ENCODE results near the gene GOLT1A.
A peak's percentile ranks its signal among the peaks of the same experiment; 100 is the strongest.

Gene GOLT1A

DNA sequence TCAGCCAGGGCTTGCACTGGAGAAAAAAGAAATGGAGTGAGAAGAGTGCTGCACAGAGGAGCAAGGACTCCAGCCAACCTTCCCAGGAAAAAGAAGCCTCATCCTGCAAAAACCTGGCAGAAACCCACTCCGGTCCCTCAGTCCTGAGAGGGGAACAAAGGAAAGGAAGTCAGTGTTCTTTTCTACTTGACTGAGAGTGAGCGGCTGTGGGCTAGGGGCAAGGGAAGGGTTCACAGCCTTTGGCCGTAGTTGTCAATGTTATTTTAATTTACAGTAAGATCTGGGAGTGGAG lies 8.9 kb upstream of the GOLT1A start:
- H3K9me3 Mint-ChIP-seq = no peaks in the 10 kb centered on the region
- no peak overlapping the region for H3K4me3 Mint-ChIP-seq
- peaks cover 6% of the 10 kb centered on the region for H3K4me1 Mint-ChIP-seq
- DNase-seq (ENCODE audit: low spot score in 2 of 2) = no peak
- ATAC-seq (replicated peaks; ENCODE audit: extremely low read depth, poor library complexity, severe bottlenecking) = no peak
- peaks cover 9% of the 10 kb centered on the region for H3K27me3 Mint-ChIP-seq
- H3K27ac Mint-ChIP-seq (ENCODE audit: low read depth) = no peak overlapping the region
- no peaks in the 10 kb centered on the region for H3K36me3 Mint-ChIP-seq (ENCODE audit: insufficient read depth)

- ATAC-seq (replicated peaks; ENCODE audit: extremely low read depth, poor library complexity, severe bottlenecking) (no peak), DNase-seq (ENCODE audit: low spot score in 2 of 2) (no peak)
- Mint-ChIP-seq H3K4me1 (peaks cover 6% of the 10 kb centered on the region), H3K27ac (ENCODE audit: low read depth) (no peak overlapping the region), H3K27me3 (peaks cover 10% of the 10 kb centered on the region), H3K4me3 (no peak overlapping the region), H3K36me3 (ENCODE audit: insufficient read depth) (no peaks in the 10 kb centered on the region), H3K9me3 (no peaks in the 10 kb centered on the region)
These were observed 8.4 kb upstream of the GOLT1A start for GRCh38 chr1:204222006-204222763.

DNA sequence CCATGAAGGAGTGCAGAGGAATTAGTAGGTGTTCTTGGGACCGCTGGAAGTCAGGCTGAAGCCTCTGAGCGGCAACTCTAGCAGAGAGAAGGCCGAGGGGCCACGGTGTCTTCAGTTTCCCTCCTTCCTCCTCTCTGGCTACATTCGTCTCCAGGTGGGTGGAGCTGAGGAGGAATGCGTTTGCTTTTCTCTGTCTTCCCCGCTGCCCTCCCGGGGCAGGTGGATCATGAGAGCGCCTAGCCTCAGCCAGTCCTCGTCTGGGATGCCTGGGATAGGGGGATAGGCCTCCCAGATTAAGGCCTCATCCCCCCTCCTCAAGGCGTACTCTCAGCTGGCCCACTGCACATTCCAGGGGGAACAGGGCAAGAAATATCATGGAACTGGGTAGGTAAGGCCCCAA lies 7.5 kb upstream of the GOLT1A start:
- H3K9me3 Mint-ChIP-seq = no peaks in the 10 kb centered on the region
- DNase-seq (ENCODE audit: low spot score in 2 of 2) (no peak), ATAC-seq (replicated peaks; ENCODE audit: extremely low read depth, poor library complexity, severe bottlenecking) (no peak)
- H3K36me3 Mint-ChIP-seq (ENCODE audit: insufficient read depth) = no peaks in the 10 kb centered on the region
- no peak overlapping the region for H3K4me3 Mint-ChIP-seq
- peaks cover 10% of the 10 kb centered on the region for H3K27me3 Mint-ChIP-seq
- peaks cover 6% of the 10 kb centered on the region for H3K4me1 Mint-ChIP-seq
- no peak overlapping the region for H3K27ac Mint-ChIP-seq (ENCODE audit: low read depth)

- Mint-ChIP-seq H3K9me3 (no peaks in the 10 kb centered on the region), H3K27me3 (peaks cover 10% of the 10 kb centered on the region), H3K4me1 (peaks cover 6% of the 10 kb centered on the region), H3K4me3 (no peak overlapping the region), H3K36me3 (ENCODE audit: insufficient read depth) (no peaks in the 10 kb centered on the region), H3K27ac (ENCODE audit: low read depth) (no peak overlapping the region)
- no peak for ATAC-seq (replicated peaks; ENCODE audit: extremely low read depth, poor library complexity, severe bottlenecking)
- no peak for DNase-seq (ENCODE audit: low spot score in 2 of 2)
These were observed 6.3 kb upstream of the GOLT1A start for GRCh38 chr1:204219971-204220616.

DNA sequence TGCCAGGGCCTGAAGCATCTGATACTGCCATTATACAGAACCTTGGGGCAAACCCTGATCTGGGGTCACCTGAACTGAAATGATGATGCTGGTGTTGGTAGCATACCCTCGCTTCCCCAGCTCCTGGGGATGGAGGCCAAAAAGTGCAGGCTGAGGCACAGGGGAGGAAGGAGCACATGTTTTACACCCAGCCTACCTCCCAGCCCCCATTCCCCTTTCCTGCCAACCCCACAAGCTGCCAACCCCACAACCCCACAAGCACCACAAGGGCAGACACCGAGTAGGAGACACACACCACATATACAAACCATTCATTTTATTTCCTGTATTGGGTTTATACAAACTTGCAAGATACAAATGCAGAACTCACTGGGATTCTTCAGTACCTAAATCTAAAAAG lies 4.8 kb upstream of the GOLT1A start:
- DNase-seq (ENCODE audit: low spot score in 2 of 2) (no peak), ATAC-seq (replicated peaks; ENCODE audit: extremely low read depth, poor library complexity, severe bottlenecking) (no peak)
- Mint-ChIP-seq H3K9me3 (no peaks in the 10 kb centered on the region), H3K4me3 (no peak overlapping the region), H3K27me3 (peaks cover 10% of the 10 kb centered on the region), H3K36me3 (ENCODE audit: insufficient read depth) (no peaks in the 10 kb centered on the region), H3K4me1 (peaks cover 6% of the 10 kb centered on the region), H3K27ac (ENCODE audit: low read depth) (no peak overlapping the region)

GRCh38 chr1:204217648-204218000 lies 3.8 kb upstream of the GOLT1A start:
- Mint-ChIP-seq H3K27me3 (peaks cover 10% of the 10 kb centered on the region), H3K4me1 (peaks cover 6% of the 10 kb centered on the region), H3K4me3 (no peak overlapping the region), H3K27ac (ENCODE audit: low read depth) (no peak overlapping the region), H3K9me3 (no peaks in the 10 kb centered on the region), H3K36me3 (ENCODE audit: insufficient read depth) (no peaks in the 10 kb centered on the region)
- DNase-seq (ENCODE audit: low spot score in 2 of 2) = no peak
- ATAC-seq (replicated peaks; ENCODE audit: extremely low read depth, poor library complexity, severe bottlenecking) = no peak

DNA sequence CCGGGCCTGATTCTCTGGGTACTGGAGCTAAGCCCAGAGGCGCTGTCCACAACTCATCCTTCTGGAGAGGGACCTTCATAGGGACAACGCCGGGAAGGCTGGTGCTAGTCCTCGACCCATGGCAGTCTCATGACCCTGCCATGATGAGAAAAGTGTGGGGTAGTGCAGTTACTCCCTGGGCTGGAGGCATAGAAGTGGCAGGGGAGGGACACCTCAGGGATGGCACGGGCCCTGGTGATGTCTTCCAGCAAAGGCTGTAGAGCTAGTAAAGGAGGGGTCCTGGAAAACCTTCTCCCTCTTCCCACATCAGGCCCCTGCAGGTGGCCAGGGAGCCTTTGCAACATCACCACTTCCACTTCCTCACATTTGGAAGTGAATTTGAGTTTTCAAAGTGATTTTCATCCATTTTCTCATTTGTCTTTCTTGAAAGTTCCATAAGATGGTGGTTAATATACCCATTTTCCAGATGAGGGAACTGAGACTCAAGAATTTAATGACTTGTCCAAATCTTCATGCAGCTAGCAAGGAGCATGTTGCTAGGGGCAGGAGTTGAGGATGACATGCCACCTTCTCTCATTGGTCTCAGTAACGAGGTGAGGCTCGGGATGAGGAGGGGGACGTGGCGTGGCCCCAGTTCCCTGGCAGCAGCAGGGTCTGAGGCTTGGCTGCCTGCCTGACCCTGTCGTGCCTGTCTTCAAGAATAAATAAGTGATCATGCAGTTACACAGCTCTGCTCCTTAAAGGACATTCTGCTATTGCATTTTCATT lies 3.3 kb upstream of the GOLT1A start:
- H3K27ac Mint-ChIP-seq (ENCODE audit: low read depth) = no peak overlapping the region
- ATAC-seq (replicated peaks; ENCODE audit: extremely low read depth, poor library complexity, severe bottlenecking) = no peak
- no peak overlapping the region for H3K4me3 Mint-ChIP-seq
- H3K36me3 Mint-ChIP-seq (ENCODE audit: insufficient read depth) = no peaks in the 10 kb centered on the region
- H3K4me1 Mint-ChIP-seq = peaks cover 6% of the 10 kb centered on the region
- peaks cover 10% of the 10 kb centered on the region for H3K27me3 Mint-ChIP-seq
- H3K9me3 Mint-ChIP-seq = no peaks in the 10 kb centered on the region
- no peak for DNase-seq (ENCODE audit: low spot score in 2 of 2)

- DNase-seq (ENCODE audit: low spot score in 2 of 2) = no peak
- no peak for ATAC-seq (replicated peaks; ENCODE audit: extremely low read depth, poor library complexity, severe bottlenecking)
- peaks cover 10% of the 10 kb centered on the region for H3K27me3 Mint-ChIP-seq
- no peak overlapping the region for H3K4me3 Mint-ChIP-seq
- no peaks in the 10 kb centered on the region for H3K36me3 Mint-ChIP-seq (ENCODE audit: insufficient read depth)
- H3K27ac Mint-ChIP-seq (ENCODE audit: low read depth) = no peak overlapping the region
- peaks cover 6% of the 10 kb centered on the region for H3K4me1 Mint-ChIP-seq
- no peaks in the 10 kb centered on the region for H3K9me3 Mint-ChIP-seq
These were observed 2.4 kb upstream of the GOLT1A start for GRCh38 chr1:204216236-204216635.

DNA sequence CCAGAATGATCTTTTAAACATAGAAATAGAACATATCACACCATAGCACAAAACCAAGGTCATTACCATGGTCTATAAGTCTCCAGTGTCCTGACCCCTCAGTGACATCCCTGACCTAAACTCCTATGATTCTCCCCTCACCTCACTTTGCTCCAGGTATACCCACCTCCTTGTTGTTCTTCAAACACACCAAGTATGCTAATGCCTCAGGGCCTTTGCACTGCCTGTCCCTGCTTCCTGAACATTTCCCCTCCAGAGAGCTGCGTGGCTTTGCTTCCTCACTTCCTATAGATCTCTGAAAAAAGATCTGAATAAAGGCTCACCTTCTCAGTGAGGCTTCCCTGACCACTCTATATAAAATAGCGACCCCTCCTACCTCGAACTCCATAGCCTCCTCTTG lies 1.1 kb downstream of the GOLT1A start:
- H3K4me1 Mint-ChIP-seq = no peaks in the 10 kb centered on the region
- DNase-seq (ENCODE audit: low spot score in 2 of 2) (no peak), ATAC-seq (replicated peaks; ENCODE audit: extremely low read depth, poor library complexity, severe bottlenecking) (no peak)
- H3K27me3 Mint-ChIP-seq = peaks cover 14% of the 10 kb centered on the region
- H3K36me3 Mint-ChIP-seq (ENCODE audit: insufficient read depth) = no peaks in the 10 kb centered on the region
- no peak overlapping the region for H3K27ac Mint-ChIP-seq (ENCODE audit: low read depth)
- no peak overlapping the region for H3K4me3 Mint-ChIP-seq
- H3K9me3 Mint-ChIP-seq = no peaks in the 10 kb centered on the region

DNA sequence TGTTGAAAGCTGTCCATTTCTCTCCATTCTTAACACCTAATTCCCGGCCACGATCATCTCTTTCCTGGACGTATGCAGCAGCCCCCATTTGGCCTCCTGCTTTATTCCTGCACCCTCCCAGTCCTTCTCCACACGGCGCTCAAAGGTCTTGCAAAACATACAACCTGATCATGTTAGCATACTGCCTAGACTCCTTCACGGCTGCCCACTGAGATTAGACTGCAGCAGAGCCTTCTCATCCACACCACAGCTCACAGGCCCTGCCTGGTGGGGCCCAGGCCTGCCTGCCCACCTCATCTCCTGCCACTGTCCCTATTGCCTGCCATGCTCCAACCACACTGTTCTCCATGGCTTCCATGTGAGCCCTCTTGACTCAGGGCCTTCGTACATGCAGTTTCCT lies 2.7 kb downstream of the GOLT1A start:
- DNase-seq (ENCODE audit: low spot score in 2 of 2) (no peak), ATAC-seq (replicated peaks; ENCODE audit: extremely low read depth, poor library complexity, severe bottlenecking) (no peak)
- Mint-ChIP-seq H3K36me3 (ENCODE audit: insufficient read depth) (no peaks in the 10 kb centered on the region), H3K4me1 (no peaks in the 10 kb centered on the region), H3K4me3 (no peak overlapping the region), H3K27me3 (peaks cover 29% of the 10 kb centered on the region), H3K27ac (ENCODE audit: low read depth) (no peak overlapping the region), H3K9me3 (no peaks in the 10 kb centered on the region)

DNA sequence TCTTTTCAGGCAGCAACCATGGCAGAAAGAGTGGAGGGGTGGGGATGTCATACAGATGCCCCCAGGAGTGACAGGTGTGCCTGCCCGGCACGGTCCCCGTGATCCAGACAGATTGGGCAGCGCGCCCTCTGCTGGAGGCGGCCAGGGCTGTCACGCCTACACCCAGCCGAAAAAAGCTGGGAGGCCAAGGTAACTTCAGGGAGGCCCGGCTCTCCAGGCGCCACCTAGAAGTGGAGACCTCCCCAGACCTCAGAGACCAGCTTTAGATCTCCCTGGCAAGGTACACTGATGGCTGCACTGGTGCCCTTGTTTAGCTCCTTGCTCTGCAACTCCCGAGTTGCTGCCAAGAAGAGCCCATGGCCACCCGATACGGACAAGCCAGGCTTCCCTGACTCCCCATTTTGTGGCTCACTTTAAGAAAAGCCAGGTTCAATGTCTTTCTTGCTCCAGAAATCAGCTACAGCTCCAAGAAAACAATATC lies 6.6 kb downstream of the GOLT1A start:
- no peaks in the 10 kb centered on the region for H3K9me3 Mint-ChIP-seq
- H3K4me1 Mint-ChIP-seq = no peaks in the 10 kb centered on the region
- DNase-seq (ENCODE audit: low spot score in 2 of 2) (peak; percentile 46 to 73), ATAC-seq (replicated peaks; ENCODE audit: extremely low read depth, poor library complexity, severe bottlenecking) (peak; percentile 73)
- H3K4me3 Mint-ChIP-seq = no peak overlapping the region
- peaks cover 65% of the 10 kb centered on the region for H3K27me3 Mint-ChIP-seq
- H3K27ac Mint-ChIP-seq (ENCODE audit: low read depth) = no peak overlapping the region
- H3K36me3 Mint-ChIP-seq (ENCODE audit: insufficient read depth) = no peaks in the 10 kb centered on the region

DNA sequence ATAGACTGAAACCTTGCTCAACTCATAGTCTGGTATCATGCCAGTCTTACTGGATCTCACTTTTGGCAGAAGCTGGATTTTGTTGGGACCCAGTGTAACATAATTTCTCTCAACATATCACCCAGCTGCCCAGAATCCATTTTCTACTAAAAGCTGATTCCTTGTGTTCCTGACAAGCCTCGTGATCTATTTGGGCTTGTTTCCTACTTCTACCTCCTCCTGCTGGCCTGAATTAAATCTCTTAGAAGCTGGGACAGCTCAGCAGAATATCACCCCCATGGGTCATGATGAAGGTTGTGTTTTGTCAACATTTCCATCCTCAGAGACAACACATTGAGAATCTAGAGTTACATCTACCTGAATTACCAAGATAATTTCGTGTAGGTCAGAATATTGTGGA lies 7.7 kb downstream of the GOLT1A start:
- H3K27ac Mint-ChIP-seq (ENCODE audit: low read depth) = no peak overlapping the region
- no peaks in the 10 kb centered on the region for H3K4me1 Mint-ChIP-seq
- DNase-seq (ENCODE audit: low spot score in 2 of 2) (no peak), ATAC-seq (replicated peaks; ENCODE audit: extremely low read depth, poor library complexity, severe bottlenecking) (no peak)
- peaks cover 75% of the 10 kb centered on the region for H3K27me3 Mint-ChIP-seq
- no peak overlapping the region for H3K4me3 Mint-ChIP-seq
- no peaks in the 10 kb centered on the region for H3K36me3 Mint-ChIP-seq (ENCODE audit: insufficient read depth)
- no peaks in the 10 kb centered on the region for H3K9me3 Mint-ChIP-seq

GRCh38 chr1:204205486-204205885 lies 8.3 kb downstream of the GOLT1A start:
- ATAC-seq (replicated peaks; ENCODE audit: extremely low read depth, poor library complexity, severe bottlenecking) = no peak
- no peaks in the 10 kb centered on the region for H3K36me3 Mint-ChIP-seq (ENCODE audit: insufficient read depth)
- no peaks in the 10 kb centered on the region for H3K9me3 Mint-ChIP-seq
- no peaks in the 10 kb centered on the region for H3K4me1 Mint-ChIP-seq
- no peak for DNase-seq (ENCODE audit: low spot score in 2 of 2)
- peaks cover 81% of the 10 kb centered on the region for H3K27me3 Mint-ChIP-seq
- H3K4me3 Mint-ChIP-seq = no peak overlapping the region
- H3K27ac Mint-ChIP-seq (ENCODE audit: low read depth) = no peak overlapping the region

Measured in central memory CD8-positive, alpha-beta T cell (primary cell).